ENCODE measurements around the gene RAB7B.

DNA sequence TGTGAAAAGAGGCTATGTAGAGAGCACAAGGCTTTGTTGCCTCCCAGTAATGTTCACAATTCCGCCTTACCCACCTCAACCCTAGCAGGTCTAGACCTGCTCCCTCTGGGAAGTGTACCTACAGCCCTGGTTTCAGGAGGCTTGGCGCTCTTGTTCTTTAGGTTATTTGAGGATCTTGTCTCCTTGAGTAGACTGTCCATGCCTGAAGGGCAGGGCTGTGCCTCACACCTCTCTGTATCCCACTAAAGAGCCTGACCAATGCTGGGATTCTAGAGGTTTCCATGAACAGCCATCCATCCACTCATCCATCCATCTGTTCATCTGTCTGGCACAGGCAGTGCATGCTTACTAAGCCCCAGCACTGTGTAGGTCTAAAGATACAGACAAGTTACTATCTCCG is 1.0 kb downstream of the RAB7B start:
- TF ChIP-seq, protein P1, sequence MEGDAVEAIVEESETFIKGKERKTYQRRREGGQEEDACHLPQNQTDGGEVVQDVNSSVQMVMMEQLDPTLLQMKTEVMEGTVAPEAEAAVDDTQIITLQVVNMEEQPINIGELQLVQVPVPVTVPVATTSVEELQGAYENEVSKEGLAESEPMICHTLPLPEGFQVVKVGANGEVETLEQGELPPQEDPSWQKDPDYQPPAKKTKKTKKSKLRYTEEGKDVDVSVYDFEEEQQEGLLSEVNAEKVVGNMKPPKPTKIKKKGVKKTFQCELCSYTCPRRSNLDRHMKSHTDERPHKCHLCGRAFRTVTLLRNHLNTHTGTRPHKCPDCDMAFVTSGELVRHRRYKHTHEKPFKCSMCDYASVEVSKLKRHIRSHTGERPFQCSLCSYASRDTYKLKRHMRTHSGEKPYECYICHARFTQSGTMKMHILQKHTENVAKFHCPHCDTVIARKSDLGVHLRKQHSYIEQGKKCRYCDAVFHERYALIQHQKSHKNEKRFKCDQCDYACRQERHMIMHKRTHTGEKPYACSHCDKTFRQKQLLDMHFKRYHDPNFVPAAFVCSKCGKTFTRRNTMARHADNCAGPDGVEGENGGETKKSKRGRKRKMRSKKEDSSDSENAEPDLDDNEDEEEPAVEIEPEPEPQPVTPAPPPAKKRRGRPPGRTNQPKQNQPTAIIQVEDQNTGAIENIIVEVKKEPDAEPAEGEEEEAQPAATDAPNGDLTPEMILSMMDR (conservative IDR thresholded peaks at IDR 0.05; ENCODE audit: low read length) = no peak
- TF ChIP-seq EZH2phosphoT487 (IDR thresholded peaks at IDR 0.05; ENCODE audit: borderline replicate concordance, low read depth, low read length) = no peak
